ENCODE data around the gene PTPN13.

Gene PTPN13

DNA sequence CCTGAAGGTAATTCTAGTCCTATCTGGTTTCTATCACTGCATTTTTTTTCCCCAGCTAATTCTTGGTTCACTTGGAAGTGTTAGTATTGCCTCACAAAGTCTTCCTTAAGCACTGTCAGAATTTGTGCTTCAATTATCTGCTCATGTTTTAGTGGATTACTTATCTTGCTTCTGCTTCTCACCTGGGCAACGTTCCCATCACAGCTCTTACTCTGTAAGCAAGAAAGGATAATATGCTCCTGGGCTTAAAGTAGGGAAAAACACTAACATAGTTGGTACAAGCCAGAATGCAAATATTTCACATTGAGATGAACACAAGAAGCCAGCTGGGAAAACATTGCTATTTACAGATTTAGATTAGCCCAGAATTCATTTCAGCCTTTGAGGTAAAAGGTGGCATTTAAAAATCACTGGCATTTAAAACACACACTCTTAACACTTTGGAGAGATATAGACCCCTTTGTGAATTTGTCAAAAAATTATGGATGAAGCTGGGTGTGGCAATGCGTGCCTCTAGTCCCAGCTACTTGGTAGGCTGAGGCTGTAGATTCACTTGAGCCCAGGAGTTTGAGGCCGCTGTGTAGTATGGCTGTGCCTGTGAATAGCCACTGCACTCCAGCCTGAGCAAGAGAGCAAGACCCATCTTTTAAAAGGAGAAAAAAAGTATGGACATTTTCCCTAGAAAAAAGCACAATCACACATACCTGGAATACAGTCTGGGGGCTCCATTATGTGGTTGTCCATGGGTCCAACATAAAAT lies 6.6 kb upstream of the PTPN13 start:
- no peak for DNase-seq

DNA sequence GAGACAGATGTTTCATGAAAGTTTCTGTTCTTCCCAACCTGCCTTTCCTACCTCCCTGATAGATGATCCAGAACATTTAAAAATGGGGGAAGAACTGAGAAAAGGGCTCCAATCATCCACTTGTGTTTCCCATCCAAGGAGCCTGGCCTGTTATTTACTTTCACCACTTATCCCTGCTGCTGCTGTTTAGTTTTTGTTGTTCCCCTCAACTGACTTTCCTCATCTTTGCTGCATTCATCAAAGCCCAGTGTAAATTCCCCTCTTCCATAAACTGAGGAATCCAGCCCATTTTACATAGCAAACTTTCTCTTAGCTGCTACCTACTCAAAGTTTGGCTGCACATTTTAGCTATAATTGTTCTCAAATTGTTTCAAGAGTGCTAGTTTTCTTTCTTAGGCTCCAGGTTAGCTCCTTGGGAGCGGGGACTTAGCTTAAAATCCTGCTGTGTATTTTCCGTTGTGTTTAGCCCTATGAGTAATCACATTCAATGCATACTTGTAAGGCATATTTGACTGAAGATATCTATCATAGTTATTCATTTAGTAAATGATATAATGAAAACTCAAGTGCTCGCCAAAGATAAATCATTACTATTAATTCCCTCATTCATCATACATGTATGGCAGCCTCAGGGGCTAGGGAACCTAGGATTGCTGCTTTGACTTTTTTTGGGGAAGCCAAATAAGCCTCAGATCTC lies 1.4 kb upstream of the PTPN13 start:
- no peak for DNase-seq

DNA sequence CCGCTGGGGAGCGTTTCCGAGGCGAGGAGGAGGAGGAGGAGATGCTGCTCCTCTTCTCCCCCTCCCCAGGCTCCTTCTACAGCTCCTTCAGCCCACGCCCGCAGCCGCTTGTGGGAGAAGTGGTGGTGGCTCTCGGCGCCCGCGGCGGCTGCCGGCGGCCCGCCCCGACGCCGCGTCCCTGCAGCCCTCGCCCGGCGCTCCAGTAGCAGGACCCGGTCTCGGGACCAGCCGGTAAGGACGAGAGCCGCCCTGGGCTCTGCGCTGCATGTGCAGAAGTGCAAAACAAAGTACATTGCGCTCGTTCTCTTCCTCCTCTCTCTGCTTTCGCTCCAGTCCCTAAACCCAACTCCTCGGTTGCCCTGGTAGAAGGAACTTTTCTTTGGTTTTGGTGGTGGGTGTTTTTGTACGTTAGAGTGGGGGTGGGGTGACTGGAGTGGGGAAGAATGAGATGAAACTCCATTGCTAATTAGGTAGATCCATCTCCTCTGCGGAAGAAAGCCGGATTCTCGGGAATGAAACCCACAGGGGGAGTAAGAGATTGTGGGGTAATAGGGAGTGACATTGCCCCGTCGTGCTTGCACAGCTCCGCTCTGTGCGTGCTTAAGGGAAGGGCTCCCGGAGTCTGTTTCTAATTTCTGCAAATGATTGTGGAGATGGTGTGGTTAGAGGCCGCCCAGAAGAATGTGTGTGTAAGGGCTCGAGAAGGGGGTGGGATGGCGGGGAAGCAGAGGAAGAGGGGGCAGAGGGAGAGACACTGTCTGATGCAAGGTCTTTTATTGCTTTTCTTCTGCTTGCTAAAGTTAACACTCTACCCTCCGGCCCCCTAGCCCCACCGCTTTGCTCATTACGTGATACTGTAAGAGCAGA lies 677 bp downstream of the PTPN13 start:
- peak; percentile 62 for DNase-seq

DNA sequence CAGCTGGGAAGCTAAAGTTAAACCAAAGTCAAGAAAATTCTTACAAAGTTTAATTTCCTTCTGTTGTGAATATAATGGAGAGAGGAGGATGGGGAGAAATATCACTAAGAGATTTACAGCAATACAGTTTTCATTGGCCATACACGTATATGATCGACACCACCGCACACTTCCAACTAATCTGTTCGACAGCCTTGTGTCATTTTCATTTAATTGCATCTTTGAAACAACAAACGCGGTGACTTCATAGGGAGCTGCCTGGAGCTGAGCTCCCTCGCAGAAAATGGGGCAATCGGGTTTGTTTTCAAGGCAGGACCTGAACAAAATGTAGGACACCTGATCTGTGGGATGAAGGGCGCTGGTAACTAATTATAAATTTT lies 1.3 kb downstream of the PTPN13 start:
- no peak for DNase-seq

DNA sequence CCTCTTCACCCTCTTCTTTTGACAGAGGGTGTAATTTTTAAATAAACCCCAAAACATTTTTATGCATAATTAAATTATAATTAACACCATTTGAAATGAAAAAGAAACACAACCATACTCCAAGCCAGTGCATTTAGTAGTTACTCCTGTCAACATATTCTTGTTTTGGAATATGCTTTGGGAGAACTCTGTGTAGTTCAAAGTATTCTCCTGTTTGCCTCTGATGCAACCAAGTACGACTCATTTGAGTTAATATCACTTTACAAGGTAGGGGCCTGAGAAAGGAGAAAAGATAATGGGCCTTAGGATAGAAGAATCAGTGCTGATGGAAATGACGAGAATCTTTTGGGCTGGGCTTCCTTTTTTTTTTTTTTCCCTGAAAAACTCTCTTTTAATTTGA lies 2.7 kb downstream of the PTPN13 start:
- DNase-seq: no peak

DNA sequence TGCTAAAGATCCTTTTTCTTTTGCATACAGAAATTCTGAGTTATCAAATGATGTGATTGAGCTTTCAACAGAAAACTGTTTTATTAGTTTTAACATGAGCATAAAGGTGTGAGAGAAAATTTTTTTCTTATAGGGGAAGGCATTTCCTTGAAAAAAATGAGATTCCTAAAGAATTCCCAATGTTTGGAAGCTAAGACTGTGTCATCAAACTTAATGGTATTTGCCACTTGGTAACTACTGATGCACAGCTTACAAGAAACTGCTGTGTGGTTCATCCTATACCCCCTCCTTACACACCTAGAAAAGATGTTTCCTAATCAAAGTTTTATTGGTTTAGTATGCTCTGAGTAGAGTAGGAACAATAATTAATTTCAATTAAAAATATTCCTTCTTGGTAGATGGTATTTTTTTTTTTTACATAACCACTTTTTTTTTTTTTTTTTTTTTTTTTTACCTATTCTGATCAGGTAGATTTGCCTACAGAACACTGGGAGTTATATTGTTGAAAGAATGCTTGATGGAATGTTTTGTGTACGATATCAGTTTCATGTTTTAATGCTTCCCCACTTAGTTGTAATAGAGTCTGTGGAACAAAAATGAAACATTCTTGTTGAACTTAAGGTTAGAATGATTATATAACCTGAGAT lies 6.0 kb downstream of the PTPN13 start:
- no peak for DNase-seq

DNA sequence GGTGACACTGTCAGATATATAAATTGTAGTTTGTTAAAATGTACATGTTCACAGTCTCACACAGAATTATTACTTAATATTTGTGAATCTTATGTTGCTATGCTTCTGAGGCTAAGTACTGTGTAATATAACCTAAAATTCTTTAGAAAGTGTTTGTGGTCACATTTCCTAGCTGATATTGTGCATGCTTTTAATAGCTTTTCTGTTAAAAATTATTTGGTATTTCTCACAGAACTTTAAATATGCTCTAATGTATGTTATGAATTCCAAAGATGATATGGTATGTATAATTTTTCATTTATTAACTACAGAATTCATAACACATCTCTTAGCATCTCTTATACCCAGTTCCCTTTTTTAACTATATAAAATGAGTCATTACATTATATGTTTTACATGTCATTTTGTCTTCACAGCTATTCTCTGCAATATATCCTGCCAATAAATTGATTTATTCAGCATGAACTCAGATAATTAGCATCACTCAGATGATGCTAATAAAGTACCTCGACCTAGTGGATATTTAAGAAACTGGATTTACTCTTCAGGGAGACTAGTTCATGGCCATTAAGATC lies 9.3 kb downstream of the PTPN13 start:
- DNase-seq: no peak

DNA sequence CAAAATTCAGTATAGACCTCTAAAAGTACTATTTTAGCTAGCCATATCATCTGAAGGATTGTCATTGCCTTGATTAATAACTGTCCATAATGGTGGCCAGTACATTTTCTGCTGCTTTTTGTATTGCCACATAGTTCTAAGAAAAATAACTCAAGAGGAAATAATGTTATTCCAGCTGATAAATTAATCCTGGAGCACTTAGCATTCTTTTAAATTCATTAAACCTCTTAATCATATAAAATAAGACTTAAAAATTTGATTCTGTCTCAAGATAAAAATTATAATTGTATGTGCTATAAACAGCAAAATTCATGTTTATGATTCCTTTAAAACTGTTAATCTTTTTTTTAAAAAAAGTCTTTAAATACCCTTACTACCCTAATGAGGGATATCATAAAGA lies 12.7 kb downstream of the PTPN13 start:
- no peak for DNase-seq

DNA sequence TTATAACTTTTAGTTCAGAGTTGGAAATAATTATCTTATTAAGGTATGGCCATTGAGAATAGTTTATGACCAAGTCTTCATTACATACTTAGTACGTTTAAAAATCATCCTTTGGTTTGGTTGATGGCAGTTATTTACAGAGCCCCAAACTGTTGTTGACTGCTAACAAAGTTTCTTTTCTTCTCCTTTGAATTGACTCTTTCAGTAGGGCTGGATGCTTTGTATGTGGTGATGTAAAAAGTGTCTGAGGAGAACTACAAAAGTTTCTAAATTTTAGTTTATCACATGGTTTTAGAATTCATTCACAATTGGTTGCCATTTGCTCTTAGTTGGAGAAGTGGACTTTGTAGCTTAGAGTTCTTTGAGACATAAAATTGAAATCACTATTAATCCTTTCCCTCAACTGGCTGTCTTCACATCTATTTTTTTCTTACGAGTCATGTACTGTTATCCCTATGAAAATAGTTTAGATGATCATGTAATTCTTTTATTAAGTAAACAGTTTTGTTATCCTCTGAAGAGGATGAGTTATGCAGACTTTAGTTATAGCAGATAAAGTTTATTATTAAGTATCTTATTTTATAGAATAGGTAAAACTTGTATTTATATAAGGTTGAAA lies 14.8 kb downstream of the PTPN13 start:
- no peak for DNase-seq

DNA sequence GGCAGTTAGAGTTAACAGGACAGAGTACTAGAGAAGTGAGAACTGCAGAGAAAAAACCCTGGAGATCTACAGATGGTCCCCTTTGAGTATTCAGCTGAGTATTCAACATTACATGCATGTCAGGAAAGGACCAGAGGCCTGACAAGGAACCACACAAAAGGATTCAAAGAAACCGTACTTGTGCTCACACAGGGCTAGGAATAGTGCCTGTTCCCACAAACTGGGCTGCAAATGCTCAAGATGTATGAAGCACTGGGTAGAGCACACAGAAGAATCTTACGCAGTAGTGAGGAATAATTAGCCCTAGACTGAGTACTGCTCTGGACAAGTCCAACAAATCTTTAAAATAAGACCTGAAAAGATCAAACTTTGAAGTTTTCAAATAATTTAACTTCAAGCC lies 17.6 kb downstream of the PTPN13 start:
- DNase-seq: no peak

DNA sequence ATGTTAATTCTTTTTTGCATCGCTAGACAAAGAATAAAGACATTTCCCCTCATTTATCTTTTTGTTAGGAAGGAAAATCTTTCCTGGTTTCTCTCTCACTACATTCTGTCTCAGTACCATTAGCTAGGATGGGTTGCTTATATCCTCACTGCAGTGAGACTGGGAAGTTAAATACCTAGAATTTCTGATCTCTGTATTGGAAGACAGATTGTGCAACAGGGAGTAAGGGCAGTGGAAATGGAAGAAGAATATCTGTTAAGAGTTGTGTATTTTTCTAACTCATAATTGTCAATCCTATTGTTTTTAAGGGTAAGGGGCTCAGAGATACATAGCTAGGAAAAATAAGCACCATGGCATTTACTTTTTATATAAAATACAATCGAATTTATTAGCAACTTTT lies 19.6 kb downstream of the PTPN13 start:
- no peak for DNase-seq

DNA sequence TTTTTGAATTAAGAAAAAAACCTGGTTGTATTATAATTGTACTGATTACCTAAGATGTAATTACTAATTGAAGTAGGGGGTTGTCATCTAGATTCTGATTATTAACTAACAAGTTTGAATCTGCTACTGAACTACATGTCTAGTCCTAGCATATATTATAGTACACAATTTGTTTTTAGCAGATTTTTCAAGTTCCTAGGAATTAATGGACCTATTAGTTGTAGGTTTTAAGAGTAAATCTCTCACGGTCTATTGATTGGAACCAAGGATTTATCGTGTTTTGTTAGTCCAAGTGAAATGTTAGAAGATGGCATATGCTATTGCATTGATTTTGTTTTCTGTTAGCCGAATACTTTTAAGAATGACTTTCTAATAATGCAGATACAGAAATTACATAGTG lies 20.8 kb downstream of the PTPN13 start:
- DNase-seq: no peak

DNA sequence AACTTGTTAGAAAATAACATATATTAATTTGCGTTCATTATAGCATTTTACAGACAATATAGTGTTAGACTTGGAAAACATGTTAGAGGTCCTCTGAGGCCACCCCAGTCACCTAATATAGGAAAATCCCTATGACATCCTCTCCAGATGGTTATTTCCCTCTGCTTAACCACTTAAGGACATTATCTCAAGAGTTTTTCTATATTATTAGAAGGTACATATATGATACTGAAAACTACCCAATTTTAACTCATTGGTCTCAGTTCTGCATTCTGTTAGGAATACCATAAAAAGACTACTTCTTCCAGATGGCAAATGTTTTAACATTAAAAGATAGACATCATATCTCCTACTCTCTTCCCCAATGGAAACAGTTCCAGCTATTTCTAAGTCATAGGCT lies 21.4 kb downstream of the PTPN13 start:
- DNase-seq: no peak

DNA sequence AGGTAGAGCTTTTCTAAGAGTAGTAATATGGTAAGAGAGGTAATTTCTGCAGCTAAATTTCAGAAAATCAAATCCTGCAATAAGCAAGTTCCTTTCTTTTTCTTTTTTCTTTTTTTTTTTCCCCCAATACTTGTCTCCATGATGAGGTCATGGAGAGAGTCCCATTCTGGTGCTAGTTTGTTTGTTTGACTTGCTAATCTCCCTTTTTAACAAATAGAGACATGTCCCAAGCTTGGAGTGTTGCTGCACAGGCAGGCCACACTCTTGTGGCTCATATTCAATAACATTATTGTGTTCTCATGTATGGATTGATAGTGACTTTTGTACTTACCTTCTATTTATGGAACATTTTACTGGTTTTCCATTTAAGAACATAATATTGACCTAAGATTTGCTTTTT lies 25.5 kb downstream of the PTPN13 start:
- no peak for DNase-seq

DNA sequence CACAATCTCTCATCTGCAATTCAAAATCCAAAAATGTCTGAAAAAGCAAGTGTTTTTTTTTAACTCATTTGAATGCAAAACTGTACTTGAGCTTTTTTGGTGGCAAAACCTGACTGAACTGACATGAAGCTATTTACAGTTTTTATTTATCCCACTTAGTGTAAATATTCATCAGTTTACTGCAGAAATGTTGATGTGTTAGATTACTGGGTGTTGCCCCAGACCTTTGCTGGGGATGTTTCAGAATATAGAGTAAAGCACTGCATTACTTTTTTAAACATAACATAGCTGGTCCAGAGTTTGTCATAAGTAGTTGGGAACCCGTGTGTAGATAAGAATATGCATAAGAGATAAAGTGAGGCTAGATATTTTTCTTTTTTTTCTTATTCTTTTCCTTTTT lies 27.3 kb downstream of the PTPN13 start:
- no peak for DNase-seq

DNA sequence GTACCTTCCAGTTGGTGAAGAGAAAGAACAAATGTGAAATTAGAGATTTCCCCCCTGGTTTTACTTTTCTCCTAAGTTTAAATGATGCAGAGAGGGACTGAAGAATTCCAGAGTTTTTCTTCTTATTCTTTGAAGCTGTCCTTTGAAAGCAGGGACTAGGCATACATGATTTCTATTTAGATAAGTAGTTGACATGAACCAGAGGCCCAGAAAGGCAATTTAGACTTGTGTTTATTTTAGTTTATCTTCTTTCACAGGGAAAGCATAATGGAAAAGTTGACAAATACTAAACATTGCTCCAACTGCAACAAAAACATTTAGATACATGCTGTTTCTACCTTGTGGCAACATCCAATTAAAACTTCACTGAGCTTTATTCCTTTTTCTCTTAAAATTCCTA lies 32.0 kb downstream of the PTPN13 start:
- no peak for DNase-seq

DNA sequence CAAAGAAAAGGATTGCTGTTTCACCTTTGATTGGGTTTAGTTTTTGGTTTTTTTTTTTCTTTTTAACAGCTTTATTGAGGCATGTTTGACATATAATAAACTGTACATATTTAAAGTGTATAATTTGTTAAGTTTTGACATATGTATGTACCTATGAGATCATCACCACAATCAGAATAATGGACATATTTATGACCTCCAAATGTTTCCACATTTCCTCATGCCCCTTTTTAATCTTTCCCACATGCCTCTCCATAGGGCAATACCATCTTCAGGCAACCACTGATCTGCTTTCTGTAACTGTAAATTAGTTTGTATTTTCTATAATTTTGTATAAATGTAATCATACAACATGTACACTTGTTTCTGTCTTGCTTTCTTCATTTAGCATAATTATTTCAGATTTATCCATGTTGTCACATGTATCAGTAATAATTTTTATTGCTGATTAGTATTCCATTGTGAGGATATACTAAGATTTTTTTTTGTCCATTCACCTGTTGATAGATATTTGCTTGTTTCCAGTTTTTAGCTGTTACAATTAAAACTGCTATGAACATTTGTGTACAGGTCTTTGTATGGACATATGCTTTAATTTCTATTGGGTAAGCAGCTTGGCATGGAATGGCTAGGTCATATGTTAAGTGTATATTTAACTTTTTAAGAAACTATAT lies 33.5 kb downstream of the PTPN13 start:
- no peak for DNase-seq

DNA sequence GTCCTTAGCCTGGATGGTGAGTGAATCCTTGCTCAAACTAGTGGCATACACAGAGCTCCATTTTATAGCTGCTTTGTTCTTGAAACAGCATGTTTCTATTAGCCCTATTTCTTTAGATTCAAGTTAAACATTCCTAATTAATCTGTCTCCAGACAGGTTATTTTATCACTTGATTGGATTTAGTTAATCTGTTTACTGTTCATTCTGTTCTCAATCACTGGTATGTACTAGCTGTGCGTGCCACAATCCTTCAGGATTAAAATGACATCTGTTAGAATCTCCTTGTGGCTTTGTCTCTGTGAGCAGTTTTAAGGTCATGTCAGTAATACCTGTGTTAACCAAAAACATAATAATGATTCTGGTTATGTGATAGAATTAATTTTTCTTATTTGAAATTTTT lies 36.5 kb downstream of the PTPN13 start:
- DNase-seq: no peak

DNA sequence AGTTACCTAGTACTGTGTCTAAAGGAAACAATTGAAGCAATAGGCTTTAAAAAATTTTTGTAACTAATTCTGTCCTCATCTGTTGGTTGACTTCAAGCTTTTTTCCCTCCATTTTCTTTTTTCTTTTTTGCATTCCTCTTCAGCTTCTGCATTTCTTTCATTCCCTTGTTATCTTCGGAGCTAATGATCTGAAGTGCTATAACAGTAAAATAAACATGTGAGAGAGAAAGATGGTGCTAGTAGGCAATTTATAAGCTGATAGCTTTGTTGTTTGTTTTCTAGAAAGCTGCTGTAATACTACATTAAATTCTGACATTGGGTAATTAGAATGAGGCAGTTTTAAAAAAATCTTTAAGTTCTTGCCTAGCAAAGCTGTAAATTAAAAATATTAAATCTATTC lies 37.1 kb downstream of the PTPN13 start:
- no peak for DNase-seq

DNA sequence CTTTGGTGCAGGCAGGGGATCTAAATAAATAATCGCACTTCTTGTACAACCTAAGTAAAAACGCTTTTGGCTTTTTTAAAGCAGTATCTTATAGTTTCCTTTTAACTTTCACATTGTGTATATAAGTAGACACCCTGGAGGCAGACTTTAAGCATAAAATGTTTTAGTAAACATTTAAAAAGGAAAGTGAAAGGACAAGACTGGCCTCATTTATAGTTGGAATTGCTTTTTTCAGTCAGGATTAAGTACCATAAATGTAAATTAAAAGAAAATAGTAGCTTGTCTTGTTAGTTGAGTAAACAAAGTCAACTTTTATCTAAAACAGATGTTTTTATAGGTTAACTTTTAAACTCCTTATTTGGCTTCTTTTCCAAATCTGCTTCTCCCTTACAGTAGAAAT lies 39.7 kb downstream of the PTPN13 start:
- no peak for DNase-seq

DNA sequence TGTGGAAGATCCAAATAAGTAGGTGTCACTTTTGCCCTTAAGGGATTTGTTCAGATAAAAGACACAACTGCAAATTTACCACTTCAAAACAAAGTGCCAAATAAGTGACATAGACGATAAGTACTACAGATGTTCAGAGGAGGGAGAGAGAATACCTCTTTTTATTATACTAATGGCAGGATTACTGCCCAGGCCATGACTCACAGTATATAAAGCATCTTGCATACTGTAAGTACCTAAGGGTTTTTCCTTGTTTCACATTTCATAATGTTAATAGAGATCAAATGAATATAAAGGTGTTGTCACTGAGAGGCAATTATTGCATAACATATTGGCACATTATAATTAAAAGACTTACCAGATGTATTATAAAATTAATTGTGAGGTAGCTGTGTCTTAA lies 46.4 kb downstream of the PTPN13 start:
- DNase-seq: no peak

DNA sequence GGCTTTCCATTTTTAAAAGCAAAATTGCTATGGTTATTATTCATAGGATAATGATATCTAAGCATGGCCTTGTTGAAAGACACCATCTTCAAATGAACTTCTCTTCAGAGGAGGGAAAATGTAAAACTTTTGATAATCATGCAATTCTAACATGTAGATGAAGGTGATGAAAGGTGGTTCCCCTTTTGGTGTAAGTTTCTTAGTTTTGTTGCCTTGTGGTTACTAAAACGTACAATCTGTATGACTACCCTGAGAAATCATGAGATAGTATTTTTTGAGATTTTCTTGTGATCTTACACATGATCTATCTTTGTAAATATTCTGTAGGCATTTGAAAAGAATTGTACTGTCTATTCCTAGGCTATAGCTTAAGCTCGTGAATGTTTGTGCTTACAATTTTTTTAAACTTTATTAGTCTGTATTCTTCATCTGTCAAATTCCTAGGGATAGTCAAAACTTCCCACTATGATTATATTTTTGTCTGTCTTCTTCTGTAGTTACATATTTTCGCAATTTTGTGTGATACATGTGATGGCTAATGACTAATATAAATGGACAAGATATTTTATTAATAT lies 47.5 kb downstream of the PTPN13 start:
- no peak for DNase-seq
